Measurements from ENCODE around the gene AXIN1. TPM values are rescaled to one million over a fixed set of nuclear protein-coding genes. Genes with fewer than 3 reads are reported as not detected.

The AXIN1 gene
- total and polyA plus RNA-seq, 8 donors, result 8.0 to 13.6 (median 10.8) TPM

DNA sequence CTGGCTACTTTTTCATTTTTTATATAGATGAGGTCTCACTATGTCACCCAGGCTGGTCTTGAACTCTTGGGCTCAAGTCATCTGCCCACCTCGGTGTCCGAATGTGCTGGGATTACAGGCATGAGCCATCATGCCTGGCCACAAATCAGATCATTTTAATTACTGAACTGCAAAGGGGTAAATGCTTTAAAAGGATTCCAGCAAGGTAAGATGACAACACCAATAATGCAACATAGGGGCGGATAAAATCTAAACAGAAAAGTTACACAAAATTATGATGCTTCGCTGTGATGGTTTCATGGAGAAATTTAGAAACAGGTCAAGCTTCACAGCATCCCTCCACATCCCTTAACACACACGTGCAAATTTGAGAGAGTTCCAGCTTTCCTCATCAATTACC lies 32.3 kb downstream of the AXIN1 start:
- H3K9me3 ChIP-seq, result no peaks in the 10 kb centered on the region
- H3K4me3 ChIP-seq, result no peak overlapping the region
- TF ChIP-seq, protein P1, sequence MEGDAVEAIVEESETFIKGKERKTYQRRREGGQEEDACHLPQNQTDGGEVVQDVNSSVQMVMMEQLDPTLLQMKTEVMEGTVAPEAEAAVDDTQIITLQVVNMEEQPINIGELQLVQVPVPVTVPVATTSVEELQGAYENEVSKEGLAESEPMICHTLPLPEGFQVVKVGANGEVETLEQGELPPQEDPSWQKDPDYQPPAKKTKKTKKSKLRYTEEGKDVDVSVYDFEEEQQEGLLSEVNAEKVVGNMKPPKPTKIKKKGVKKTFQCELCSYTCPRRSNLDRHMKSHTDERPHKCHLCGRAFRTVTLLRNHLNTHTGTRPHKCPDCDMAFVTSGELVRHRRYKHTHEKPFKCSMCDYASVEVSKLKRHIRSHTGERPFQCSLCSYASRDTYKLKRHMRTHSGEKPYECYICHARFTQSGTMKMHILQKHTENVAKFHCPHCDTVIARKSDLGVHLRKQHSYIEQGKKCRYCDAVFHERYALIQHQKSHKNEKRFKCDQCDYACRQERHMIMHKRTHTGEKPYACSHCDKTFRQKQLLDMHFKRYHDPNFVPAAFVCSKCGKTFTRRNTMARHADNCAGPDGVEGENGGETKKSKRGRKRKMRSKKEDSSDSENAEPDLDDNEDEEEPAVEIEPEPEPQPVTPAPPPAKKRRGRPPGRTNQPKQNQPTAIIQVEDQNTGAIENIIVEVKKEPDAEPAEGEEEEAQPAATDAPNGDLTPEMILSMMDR (IDR thresholded peaks at IDR 0.05), result no peak
- intact Hi-C loops (cut with DNase I), result no loop called here
- no peak for DNase-seq
- peaks cover 0 to 5% (median 0%) of the 10 kb centered on the region in 3 donors for H3K36me3 ChIP-seq
- no peak for FAIRE-seq
- WGBS, 2 donors, result 91% methylated on average over 5 of the region's 5 CpGs
- H3K27ac ChIP-seq, result no peak overlapping the region
- no peak for ATAC-seq
- no peaks in the 10 kb centered on the region for H3K27me3 ChIP-seq
- no peaks in the 10 kb centered on the region for H3K4me1 ChIP-seq

DNA sequence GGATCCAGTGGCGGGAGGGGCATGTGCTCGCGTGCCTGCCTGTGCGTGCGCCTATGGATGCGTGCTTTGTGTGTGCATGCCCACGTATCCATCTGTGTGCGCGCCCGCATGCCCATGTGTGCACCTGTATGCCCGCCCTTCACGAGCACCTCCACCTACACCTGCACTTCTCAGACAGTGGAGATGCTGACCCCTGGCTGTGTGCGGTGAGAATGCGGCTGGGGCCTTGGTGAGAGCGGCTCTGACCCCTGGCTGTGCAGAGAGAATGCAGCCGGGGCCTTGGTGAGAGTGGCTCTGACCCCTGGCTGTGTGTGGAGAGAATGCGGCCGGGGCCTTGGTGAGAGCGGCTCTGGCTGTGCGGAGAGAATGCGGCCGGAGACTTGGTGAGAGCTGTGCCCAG lies 33.9 kb downstream of the AXIN1 start:
- ATAC-seq (peak in 2 of 4 donors; percentile 9 to 46), DNase-seq (no peak), FAIRE-seq (no peak)
- Histone ChIP-seq H3K4me1 (no peaks in the 10 kb centered on the region), H3K27me3 (no peaks in the 10 kb centered on the region), H3K27ac (no peak overlapping the region), H3K4me3 (no peak overlapping the region), H3K9me3 (no peaks in the 10 kb centered on the region), H3K36me3 (peaks cover 0 to 5% (median 0%) of the 10 kb centered on the region in 3 donors)
- TF ChIP-seq, protein P1 (IDR thresholded peaks at IDR 0.05), result no peak
- 93% methylated on average over 22 of the region's 22 CpGs for WGBS, 2 donors
- intact Hi-C loops (cut with DNase I), result no loop called here

DNA sequence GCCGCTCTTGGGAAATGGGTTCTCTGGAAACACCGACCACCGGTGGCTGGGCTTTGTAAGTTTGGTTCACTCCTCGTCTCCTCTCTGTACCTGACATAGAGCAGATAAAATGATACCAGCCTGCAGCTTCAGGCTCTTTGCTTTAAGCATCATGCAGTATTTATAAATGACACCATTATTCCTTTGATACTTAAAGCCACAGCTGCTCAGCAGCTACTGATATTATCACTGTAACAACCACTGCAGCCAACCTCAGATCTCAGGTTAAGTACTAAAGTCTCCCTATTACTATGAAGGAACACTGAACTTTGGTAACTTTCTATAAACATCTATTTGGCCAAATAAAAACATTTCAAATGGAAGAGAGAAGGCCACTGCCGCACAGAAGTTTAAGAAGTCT lies 34.9 kb downstream of the AXIN1 start:
- intact Hi-C loops (cut with DNase I), result no loop called here
- TF ChIP-seq, protein P1 (IDR thresholded peaks at IDR 0.05), result no peak
- H3K4me3 ChIP-seq, result no peak overlapping the region
- FAIRE-seq, result no peak
- no peak overlapping the region for H3K27ac ChIP-seq
- no peaks in the 10 kb centered on the region for H3K9me3 ChIP-seq
- no peak for DNase-seq
- 92 to 94% methylated on average over 5 of the region's 5 CpGs for WGBS, 2 donors
- ATAC-seq, result no peak
- no peaks in the 10 kb centered on the region for H3K4me1 ChIP-seq
- H3K36me3 ChIP-seq, result peaks cover 0 to 5% (median 0%) of the 10 kb centered on the region in 3 donors
- no peaks in the 10 kb centered on the region for H3K27me3 ChIP-seq

DNA sequence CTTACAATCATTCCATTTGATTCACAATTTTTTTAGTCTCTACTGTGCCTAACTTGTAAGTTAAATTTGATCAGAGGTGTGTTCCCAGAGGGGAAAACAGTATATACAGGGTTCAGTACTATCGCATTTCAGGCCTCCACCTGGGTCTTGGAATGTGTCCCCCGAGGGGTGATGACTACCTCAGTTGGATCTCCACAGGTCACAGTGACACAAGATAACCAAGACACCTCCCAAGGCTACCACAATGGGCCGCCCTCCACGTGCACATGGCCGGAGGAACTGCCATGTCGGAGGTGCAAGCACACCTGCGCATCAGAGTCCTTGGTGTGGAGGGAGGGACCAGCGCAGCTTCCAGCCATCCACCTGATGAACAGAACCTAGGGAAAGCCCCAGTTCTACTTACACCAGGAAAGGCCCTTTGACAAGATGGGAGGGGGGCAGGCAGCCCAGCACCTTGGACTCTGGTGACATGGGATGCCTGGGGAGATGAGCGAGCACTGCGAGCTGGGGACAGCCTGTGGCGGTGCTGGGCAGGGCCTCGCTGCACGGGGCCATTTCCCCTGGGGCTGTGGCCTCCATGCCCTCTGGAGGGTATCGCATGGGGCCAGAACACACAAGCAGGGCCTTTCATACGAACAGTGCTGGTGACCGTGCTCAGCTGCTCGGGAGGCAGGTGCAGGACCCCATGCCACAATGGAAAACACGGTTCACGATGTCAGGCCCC lies 35.6 kb downstream of the AXIN1 start:
- no peaks in the 10 kb centered on the region for H3K4me1 ChIP-seq
- FAIRE-seq (no peak), ATAC-seq (no peak), DNase-seq (no peak)
- H3K9me3 ChIP-seq, result no peaks in the 10 kb centered on the region
- H3K4me3 ChIP-seq, result no peak overlapping the region
- H3K36me3 ChIP-seq, result peaks cover 0 to 8% (median 0%) of the 10 kb centered on the region in 3 donors
- H3K27ac ChIP-seq, result no peak overlapping the region
- 93 to 95% methylated on average over 16 to 19 of the region's 19 CpGs for WGBS, 2 donors
- no peaks in the 10 kb centered on the region for H3K27me3 ChIP-seq
- TF ChIP-seq, protein P1 (IDR thresholded peaks at IDR 0.05), result no peak
- intact Hi-C loops (cut with DNase I), result no loop called here

DNA sequence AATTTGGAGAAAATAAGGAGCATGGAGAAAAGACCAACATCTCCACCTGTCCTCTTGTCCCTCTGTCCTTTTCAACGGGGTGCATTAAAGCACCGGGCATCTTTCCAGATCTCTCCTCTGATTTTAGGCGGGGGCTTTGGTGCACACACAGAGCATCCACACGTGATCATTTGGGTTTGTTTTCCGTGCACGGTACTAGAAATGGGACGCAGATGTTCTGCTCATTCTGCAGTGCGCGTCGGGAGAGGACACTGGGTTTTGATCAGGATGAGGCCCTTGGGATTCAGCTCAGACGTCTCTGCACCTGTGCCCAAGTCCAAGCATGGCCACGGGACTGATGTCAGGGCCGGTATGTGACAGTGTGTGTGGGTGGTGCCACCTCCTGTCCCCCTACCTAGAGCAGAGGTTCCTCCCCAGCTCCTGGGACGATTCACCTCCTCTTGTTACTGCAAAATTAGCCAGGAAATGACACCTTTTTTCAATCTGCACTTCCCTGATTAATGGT lies 37.7 kb downstream of the AXIN1 start:
- 77% methylated on average over 14 of the region's 14 CpGs for WGBS, 2 donors
- Histone ChIP-seq H3K9me3 (no peaks in the 10 kb centered on the region), H3K27ac (no peak overlapping the region)

More for the DNA sequence above, 37.7 kb downstream of the AXIN1 start:
- intact Hi-C loops (cut with DNase I), result no loop called here
- DNase-seq, result no peak
- no peak overlapping the region for H3K4me3 ChIP-seq
- H3K4me1 ChIP-seq, result no peaks in the 10 kb centered on the region
- no peaks in the 10 kb centered on the region for H3K27me3 ChIP-seq
- H3K36me3 ChIP-seq, result peaks cover 0 to 12% (median 0%) of the 10 kb centered on the region in 3 donors
- TF ChIP-seq, protein P1 (IDR thresholded peaks at IDR 0.05), result no peak
- ATAC-seq, result no peak
- no peak for FAIRE-seq

Data from pancreas (tissue), 10 donors.